GM19099 (cell line): ENCODE measurements around the gene RAB7A.

Experiments used
- POLR2A ChIP-seq: IDR thresholded peaks from 3 replicates; pipeline ENCODE4 v1.6.1; 2011; ENCODE audit warnings: low read depth; ENCODE audit not compliant: insufficient read length; ENCODE audit errors: extremely low read depth

RAB7A gene

DNA sequence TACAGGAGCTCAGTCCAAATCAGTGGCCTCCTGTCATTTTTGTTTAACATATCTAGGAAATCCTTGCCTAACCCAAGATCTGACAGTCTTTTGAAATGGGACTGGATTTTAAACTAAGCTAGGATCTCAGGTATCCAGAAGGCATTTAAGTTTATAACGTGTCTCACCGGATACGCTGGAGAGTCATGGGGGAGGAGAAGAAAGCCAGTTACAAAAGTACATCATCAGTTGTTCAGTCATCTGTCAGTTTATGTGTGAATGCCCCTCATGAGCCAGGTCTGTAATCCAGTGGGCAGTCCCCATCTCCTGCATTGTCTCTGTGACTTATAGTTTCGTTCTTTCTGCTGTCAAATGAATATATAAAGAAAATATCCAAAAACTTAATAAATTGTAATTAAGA, 44.4 kb downstream of the RAB7A start:
- no peak for TF ChIP-seq POLR2A

DNA sequence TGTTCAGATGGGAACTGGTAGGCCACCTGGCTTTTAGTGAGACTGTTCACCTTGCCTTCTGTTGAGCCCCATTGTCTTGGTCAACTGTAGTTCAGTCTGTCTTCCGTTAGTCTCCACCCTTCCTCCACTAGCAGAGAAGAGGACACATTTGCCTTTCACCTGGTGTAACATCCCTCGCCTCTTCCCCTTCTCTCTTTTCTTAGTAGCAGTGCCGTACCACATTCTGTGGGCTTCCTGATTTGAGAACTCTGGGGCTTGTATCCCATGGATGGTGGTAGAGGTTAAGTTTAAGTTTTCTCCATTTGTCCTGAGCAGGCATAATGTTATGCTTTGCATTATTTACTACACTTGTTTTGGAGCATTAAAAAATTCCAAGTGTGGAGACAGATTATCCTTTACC, 49.3 kb downstream of the RAB7A start:
- no peak for TF ChIP-seq POLR2A

DNA sequence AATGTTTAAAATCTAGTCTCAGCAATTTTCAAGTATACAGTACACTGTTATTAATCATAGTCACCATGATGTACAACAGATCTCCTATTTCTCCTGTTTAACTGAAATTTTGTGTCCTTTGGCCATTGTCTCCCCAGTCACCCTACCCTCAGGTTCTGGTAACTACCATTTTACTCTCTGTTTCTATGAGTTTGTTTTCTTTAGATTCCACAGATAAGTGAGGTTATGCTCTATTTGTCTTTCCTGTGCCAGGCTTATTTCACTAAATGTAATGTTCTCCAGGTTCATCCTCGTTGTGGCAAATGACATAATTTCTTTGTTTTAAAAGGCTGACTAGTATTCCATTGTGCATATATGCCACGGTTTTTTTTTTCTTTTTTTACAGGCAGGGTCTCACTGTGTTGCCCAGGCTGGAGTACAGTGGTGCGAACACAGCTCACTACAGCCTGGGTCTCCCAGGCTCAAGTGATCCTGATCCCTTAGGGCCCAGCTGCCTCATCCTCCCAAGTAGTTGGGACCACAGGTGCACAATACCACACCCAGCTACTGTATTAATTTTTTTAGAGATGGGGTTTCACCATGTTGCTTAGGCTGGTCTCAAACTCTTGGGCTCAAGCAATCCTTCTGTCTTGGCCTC, 50.0 kb downstream of the RAB7A start:
- no peak for TF ChIP-seq POLR2A

DNA sequence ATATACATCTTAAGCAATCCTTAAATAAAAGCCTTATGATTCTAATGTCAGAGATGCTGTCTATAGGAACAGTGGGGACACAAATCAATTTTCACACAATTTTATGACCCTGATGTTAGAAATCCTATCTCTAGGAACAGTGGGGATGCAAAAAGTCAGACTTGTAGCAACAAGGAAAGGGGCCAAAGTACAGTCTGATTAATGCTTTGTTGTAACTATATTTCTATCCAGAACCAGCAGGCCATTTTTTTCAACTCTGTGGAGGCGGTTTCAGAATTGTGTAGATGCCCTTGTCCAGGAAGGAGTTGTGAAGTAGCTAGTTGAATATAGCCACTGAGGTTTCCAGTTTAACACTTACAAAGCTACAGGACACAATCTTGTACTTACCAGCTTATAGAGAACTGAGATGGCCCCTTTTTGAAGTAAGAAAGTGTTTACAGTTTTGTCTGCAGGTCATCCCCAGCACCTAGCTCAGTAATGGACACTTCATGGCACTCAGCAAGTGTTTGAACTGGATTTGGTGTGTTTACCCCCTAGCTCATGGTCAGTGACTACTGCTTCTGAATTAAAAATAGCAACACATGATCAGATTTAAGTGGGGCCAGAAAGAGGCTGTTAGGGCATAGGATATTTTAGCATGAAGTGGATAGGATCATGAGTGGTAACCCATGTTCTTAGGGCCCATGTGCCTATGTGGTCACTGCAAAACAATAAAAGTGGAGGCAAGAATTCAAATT, 54.3 kb downstream of the RAB7A start:
- TF ChIP-seq POLR2A: no peak

DNA sequence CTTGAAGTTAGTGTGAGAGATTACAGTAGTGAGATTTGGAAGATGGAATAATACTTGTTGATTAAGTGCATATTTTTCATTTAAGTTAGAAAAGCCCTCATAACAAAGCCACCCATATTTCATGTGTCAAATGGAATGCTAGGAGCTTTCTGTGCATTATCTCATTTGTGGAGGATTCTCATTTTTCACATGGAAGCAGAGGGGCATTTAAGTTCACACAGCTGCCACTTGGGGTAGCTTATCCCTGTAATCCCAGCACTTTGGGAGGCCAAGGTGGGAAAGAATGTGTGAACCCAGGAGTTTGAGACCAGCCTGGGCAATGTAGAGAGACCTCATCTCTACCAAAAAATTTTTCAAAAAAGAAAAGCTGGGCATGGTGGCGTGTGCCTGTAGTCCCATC, 55.2 kb downstream of the RAB7A start:
- no peak for TF ChIP-seq POLR2A

DNA sequence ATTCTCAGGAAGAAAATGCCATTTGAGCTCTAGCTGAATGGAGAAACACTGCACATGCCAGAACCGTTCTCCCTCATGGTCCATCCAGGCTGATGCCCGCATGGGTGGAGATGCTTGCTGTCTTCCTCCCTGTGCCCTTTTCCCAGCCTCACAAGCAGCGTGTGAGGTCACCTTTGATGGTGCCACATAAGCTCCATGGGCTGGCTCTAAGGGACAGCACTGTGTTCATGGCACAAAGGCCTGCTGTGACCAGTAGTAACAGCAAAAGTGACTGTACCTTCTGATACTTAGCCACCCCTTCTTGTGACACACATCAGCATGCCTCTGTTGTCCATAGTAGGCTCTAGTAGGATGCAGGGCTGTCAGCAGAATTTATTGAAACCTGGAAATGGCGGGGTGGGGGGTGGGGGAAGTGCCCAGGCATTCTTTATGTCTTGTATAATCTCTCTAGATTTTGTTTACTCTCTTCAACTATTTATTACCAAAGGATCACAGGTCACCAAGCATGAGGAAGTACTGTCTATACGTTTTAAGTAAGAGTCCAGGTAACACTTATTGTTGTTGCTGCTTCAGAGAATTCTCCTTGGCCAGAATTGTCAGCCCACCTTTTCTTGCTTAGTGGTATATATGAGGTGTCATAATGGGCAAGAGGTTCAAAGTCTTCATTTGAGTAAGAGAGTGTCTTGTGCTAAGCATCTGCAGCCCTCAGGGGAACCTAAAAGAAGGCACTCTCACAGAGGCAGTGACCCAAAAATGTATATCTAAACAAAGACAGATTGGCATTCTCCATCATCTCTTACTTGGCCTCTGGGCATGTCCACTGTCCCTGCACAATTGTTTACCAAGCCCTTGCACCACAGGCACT, 56.5 kb downstream of the RAB7A start:
- TF ChIP-seq POLR2A: no peak

DNA sequence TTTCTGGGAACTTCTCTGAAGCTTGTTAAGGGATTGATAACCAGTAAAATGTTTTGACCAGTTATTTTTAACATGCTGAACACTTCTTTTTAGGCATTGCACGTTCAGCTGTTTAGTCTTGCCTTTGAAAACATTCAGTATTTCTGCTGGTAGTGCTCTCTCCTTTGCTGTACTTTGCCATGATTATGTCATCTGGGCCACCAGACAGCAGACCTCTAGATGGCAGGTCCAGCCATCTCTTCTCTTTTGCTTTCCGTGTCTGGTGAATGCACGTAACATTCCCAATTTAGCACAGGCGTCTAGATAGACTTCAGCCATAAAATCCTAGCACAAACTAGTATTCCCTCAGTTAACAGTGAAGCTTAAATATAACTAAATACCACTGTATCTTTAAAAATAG, 57.8 kb downstream of the RAB7A start:
- TF ChIP-seq POLR2A: no peak

DNA sequence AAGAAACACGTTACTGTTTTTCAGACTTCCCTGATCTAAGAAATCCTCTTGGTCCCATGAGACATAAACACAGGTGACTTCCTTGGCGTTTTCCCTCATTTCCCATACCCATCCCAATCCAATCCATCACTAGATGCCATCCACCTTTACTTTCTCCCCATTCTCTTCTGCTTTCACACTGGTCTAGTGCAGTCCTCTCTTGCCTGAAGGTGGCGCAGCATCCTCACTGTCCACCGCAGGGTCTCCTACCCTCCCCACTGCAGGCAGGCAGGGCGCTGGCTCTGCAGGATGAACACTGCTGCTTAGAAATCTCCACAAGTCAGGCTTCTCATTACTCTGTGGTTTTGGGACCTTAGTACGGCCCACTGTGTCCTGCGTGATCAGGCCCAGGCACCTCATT, 58.2 kb downstream of the RAB7A start:
- no peak for TF ChIP-seq POLR2A

DNA sequence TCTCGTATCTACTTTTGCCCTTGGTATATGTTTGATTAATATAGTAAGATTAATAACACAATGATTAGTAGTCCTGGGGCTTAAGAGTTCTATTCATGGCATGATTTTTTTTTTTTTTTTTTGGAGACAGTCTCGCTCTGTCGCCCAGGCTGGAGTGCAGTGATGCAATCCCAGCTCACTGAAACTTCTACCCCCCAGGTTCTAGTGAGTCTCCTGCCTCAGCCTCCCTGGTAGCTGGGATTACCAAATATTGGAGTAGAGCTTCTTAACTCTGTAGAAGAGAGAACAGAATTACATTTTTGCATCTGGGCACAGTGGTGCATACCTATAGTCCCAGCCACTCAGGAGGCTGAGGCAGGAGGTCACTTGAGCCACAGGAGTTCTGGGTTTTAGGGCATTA, 58.9 kb downstream of the RAB7A start:
- TF ChIP-seq POLR2A: no peak

DNA sequence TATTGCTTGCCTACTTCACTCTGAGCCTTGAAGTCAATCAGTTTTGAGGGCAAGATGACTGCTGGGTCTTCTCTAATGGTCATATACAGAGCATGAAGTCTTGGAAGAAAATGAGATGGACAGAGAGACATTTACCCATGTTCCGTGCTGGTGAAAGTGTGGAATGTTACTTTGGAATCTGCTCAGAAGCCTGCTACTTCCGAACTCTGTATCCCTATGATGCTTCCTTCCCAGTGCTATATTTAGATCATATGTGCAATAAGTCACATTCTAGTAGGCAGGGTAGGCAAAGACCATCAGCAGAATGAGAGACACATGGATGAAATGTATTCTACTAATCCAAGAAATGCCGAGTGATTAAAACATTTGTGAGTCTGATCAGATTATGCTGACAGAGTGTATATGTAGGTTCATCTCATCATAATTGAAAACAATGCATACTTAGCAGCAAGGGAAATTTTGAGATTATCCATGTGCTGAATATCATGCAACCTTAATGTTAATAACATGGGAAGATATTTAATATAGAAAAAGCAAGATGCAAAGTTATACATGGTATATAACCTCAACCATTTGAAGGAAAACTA, 60.5 kb downstream of the RAB7A start:
- TF ChIP-seq POLR2A: no peak

DNA sequence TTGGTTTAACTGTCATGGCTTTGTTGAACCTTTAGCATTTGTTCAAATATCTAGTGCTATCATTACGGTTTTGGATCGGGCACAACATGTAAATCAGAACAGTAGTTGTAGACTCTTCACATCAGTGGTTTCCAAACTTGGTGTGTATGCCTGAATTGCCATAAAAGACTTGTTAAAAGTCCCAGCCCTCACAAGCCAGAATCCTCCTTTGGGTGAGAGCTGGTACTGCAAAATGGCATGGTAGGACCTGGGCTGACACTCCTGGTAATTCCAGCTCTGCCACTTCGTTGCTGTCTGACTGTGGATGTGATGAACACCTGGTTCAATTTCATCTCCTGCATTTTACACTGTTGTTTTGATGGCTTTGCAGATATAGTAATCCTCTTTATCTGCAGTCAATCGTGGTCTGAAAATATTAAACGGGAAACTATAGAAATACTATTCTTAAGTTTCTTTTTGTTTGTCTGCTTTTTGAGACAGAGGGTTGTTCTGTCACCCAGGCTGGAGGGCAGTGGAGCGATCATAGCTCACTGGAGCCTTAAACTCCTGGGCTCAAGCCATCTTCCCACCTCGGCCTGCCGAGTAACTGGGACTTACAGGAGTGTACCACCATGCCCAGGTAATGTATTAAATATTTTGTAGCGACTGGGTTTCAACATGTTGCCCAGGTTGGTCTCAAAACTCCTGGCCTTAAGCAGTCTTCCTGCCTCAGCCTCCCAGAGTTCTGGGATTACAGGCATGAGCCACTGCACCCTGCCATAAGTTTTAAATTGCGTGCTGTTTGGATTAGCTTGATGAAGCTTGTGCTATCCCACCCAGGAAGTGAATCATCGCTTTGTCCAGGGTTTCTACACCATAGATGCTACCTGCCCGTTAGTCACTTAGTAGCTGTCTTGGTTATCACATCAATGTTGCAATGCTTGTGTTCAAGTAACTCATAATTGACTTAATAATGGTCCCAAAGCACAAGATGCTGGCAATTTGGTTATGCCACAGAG, 61.6 kb downstream of the RAB7A start:
- TF ChIP-seq POLR2A: no peak

DNA sequence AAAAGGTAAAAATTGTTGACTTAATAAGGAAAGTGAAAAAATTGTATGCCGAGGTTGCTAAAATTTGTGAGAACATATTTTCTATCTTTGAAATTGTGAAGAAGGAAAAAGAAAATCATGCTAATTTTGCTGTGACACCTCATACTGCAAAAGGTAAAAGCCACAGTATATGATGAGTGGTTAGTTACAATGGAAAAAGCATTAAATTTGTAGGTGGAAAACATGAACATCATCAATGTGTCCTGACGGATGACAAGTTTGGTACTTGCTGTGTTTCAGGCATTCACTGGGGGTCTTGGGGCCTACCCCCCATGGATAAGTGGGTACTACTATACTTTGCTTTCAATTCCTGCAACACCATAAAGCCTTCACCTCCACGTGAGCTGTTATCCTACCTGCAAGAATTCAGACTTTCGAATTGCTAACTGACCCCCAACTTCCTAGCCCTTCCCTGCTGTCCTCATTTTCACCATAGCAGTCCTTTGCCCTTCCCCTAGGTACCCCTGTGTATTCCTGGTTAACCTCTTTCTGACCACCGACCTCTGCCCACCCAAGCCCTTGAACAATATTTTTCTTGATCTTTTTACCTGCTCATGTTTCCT, 62.4 kb downstream of the RAB7A start:
- TF ChIP-seq POLR2A: no peak

DNA sequence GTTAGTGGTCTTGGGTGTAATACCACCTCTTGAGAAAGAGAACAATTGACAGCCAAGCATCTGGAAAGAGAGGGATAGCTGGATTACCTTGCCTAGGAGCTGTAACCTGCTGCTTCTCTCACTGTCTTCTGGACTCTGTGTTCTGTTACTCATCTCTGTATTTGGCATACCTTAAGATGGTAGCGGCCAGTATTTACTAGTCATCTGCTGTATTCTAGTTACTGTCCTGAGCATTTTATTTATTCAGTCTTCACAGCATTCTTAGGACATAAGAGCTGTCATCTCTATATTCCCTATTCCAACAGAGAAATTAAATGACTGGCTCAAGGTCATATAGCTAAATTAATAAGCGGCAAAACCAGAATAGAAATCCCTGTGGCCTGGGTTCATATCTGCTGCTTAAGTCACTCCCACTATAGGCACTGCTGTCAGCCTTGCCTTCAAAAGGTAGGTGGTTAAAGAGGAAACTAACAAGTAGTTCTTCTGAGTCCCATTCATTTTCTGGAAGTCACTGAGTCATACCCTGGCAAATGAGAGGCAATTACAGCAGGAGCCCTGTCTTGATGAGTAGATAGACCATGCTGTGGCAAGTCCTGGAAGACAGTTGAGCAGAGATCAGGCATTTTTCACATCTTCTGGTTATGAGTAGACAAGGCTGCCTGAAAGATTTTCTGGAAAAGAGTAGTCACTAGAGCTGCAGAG, 68.2 kb downstream of the RAB7A start:
- no peak for TF ChIP-seq POLR2A
